NOMO-1 (cell line): ENCODE data around the gene SGMS2.
A peak's percentile ranks its signal among the peaks of the same experiment; 100 is the strongest.
"Not testable (repeated sequence)": the region's sequence is repeated elsewhere in the genome, so short reads cannot be mapped to it uniquely, and the experiment has no call there.

Source experiments
- DNase-seq, 2 experiments: peaks; one replicate each; lab custom pipeline; 2025; ENCODE audit not compliant: unreplicated experiment in 2 of 2; lab: John Stamatoyannopoulos, UW

SGMS2 gene

GRCh38 chr4:107906458-107907100, 81.8 kb downstream of the SGMS2 start:
- no peak for DNase-seq

DNA sequence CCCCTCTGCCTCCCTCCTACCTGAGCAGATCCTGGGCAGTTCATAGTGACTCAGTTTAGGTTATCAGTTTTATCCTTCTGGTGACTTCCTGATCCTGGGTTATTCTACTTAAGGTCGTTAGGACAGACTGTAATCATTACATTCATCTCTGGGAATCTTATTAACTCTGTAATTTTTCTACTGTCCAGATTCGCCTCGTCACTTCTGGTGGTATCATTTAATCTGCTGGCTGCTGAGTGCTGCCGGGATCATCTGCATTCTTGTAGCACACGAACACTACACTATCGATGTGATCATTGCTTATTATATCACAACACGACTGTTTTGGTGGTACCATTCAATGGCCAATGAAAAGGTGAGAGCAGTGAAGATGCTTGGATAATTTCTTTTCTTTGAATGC, 83.6 kb downstream of the SGMS2 start:
- DNase-seq = no peak

GRCh38 chr4:107913283-107913899, 88.7 kb downstream of the SGMS2 start:
- peak; percentile 12 to 66 for DNase-seq

GRCh38 chr4:107915220-107915619, 90.5 kb downstream of the SGMS2 start:
- DNase-seq = no peak

DNA sequence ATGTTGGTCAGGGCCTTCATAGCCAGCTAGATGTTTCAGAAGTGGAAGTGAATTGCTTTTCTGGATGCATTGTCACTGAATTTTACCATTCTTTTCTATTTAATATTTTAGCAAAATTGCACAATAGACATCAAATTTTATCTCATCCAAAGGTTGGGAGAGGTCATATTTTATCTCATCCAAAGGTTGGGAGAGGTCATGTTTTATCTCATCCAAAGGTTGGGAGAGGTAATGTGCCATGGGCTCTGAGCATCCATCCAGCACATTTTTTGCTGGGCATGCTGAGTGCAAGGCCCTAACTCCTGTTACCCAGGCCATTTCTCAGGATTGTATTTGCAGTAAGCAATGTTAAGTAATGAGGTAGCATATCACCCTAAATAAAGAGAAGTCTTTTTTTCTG, 91.9 kb downstream of the SGMS2 start:
- no peak for DNase-seq

GRCh38 chr4:107917500-107917899, 92.8 kb downstream of the SGMS2 start:
- DNase-seq = no peak

- DNase-seq = no peak
These were observed 98.0 kb downstream of the SGMS2 start for GRCh38 chr4:107922486-107923473.

DNA sequence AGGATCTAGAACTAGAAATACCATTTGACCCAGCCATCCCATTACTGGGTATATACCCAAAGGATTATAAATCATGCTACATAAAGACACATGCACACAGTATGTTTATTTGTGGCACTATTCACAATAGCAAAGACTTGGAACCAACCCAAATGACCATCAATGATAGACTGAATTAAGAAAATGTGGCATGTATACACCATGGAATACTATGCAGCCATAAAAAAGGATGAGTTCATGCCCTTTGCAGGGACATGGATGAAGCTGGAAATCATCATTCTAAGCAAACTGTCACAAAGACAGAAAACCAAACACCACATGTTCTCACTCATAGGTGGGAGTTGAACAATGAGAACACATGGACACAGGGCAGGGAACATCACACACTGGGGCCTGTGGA, 101.0 kb downstream of the SGMS2 start:
- not testable (repeated sequence) for DNase-seq

- DNase-seq = not testable (repeated sequence)
These were observed 102.1 kb downstream of the SGMS2 start for GRCh38 chr4:107926875-107927274.

DNA sequence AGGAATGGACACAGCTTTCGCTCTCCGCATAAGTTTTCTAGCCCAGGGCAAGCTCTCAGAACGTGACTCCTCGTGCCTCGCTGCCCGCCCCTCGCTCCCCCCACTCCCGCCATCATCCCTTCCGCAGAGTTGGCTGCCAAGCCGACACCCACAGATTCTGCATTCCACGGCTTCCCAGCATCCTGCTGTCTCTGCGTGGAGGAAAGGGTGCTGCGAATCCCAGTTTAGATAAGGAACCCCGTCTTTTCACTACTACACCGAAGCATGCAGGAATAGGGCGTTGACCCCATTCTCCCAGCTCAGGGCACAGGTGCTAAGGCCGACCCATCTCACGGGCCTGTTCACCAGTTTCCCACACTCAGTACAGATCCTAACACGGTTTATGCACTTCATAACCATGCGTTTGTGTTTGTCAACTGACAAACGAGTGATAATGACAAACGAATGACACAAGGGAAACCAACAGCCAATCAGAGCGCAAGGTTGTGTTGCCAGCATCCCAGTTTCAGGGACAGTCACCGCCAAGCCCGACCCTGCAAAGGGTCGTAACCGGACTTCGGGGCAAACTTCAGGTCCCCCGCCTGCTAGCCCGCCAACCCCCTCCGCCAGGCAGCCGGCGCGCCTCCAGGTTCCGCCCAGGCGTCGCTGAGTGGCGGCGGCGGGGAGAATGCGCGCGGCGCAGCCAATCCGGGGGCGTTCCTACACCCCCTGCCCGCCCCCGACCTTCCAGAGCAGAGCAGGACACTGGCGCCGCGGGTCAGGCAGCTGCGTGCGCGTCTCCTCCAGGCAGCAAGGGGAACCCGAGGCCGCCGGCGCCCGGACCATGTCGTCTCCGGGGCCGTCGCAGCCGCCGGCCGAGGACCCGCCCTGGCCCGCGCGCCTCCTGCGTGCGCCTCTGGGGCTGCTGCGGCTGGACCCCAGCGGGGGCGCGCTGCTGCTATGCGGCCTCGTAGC, 106.4 kb downstream of the SGMS2 start, which contains the start of gene CYP2U1:
Gene CYP2U1 (plus strand): TSS at position 729 of the 954 bp plus-strand sequence. CDS start 95 bp downstream, at position 824.
- DNase-seq = peak; percentile 74 to 83

DNA sequence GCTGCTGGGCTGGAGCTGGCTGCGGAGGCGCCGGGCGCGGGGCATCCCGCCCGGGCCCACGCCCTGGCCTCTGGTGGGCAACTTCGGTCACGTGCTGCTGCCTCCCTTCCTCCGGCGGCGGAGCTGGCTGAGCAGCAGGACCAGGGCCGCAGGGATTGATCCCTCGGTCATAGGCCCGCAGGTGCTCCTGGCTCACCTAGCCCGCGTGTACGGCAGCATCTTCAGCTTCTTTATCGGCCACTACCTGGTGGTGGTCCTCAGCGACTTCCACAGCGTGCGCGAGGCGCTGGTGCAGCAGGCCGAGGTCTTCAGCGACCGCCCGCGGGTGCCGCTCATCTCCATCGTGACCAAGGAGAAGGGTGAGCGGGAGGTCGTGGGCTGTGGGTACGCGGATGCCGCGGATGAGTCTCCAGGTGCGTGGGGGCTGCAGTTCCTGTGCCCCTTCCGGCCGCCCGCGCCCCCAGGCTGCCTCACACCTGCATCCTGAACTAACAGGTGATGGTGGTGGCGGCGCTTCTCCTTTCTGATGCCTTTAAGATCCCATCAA, 107.1 kb downstream of the SGMS2 start:
- DNase-seq = no peak

DNA sequence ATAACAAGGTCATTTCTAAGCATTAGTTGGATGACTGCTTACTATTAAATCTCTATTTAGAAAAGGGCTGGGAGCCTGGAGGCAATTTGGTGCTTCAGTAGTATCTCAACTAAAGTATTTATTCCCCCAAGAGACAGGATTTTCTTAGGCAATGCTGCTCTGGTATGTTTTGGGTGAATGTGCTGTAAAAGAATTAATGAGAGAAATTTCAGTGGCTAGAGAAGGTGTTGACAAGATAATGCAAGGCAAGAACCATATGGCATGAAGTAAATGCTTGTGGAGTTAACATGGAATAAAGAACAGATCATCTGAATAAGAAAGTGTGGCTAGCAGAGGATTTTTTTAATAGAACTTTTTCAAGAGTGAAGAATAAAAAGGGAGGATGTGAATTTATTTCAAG, 110.5 kb downstream of the SGMS2 start:
- DNase-seq = no peak

DNA sequence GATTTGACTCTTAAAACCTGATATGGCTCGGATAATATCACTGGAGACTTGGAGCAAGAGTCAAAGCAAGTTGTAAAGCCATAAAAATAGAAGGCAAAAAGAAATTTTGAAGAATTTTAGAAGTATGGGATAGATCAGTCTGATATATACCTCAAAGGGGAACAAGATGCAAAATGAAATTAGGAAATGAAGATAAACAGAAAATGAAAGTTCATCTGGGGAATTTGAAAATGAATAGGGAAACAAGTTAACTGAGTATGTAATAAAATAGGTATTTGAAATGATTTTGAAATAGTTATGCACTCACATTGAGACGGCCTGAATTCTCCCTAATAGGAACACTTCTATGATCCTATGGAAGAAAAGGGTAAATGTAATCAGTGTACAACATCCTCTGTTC, 112.3 kb downstream of the SGMS2 start:
- DNase-seq = peak in 1 of 2 experiments; percentile 58

GRCh38 chr4:107939307-107939706, 114.6 kb downstream of the SGMS2 start:
- DNase-seq = no peak

- DNase-seq = no peak
These were observed 121.1 kb downstream of the SGMS2 start for GRCh38 chr4:107945809-107946208.

DNA sequence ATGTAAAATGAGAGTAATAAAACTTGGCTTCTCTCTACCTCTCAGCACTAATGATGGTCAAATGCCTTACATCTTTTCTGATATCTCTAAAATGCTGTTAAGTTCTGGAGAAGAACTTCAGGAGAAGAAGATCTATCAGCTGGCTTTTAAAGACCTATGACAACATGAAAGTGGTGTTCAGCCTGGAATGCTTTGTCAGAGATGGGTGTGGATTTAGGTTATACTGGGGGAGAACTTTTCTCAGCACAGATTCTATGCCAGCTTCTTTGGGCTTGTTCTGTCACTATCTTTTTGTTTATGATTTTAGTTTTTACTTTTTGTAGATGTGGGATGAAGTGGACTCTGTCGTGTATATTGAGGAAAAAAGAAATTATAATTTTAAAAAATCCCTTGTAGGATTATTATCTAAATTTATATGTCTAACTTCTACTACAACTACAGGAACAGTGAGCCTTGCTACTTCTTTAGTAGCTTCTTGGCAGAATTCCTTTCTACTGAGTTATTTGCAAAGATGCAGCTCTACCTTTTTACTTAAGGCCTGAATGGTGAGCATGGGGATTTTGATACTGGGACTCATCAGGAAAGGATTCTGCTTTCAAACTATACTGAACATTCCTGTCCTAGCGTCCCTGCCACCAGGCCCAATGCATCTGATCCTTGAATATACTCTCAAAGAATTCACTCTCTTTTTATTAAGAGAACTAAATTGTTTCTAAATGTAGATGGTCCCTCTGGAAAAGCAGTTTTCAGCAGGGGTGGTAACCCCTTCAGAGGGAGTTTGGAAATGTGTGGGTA, 126.2 kb downstream of the SGMS2 start:
- no peak for DNase-seq

DNA sequence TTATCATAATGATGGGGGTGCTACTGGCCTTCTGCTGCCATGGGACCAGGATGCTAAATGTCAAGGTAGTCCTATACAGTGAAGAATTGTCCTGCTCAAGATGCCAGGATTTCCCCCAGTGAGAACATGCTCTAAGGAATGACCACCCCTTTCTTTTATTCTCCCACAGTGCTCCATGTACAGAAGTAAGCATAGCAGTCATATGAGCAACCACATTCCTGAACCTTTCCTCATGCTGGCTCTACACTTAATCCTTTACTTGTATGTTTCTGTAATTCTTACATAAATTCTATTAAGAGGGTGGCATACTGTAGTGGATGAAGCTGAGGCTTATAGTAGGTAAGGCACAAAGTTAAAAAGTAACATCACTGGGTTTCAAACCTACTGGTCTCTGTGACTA, 126.8 kb downstream of the SGMS2 start:
- no peak for DNase-seq

DNA sequence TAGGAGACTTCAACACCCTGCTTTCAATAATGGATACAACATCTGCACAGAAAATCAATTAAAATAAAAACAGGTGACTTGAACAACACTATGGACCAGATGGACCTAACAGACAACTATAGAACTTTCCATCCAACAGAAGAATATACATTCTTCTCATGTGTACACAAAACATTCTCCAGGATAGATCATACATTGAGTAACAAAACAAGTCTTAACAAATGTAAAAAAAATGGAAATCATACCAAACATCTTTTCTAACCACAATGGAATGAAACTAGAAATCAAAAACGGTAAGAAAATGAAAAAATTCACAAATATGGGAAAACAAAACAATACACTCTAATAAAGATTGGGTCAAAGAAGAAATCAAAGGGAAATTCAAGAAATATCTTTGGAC, 131.3 kb downstream of the SGMS2 start:
- no peak for DNase-seq
